NCI-H146 treated with DMSO at 0.1 percent for 48 hours (cell line): ENCODE results near the gene DTNA.

Experiments used
- DNase-seq: peaks from one replicate; lab custom pipeline; 2025; ENCODE audit not compliant: unreplicated experiment; lab: John Stamatoyannopoulos, UW

DTNA gene

GRCh38 chr18:34847408-34847807 lies 137.3 kb downstream of the DTNA start:
- DNase-seq = no peak

- DNase-seq = no peak
Observed at GRCh38 chr18:34848156-34848555, 138.1 kb downstream of the DTNA start.

- no peak for DNase-seq
Observed at GRCh38 chr18:34848695-34849094, 138.6 kb downstream of the DTNA start.

- DNase-seq = no peak
Observed at GRCh38 chr18:34857320-34857719, 147.2 kb downstream of the DTNA start.

- no peak for DNase-seq
Observed at GRCh38 chr18:34858188-34858587, 148.1 kb downstream of the DTNA start.

- no peak for DNase-seq
Observed at GRCh38 chr18:34859496-34859895, 149.4 kb downstream of the DTNA start.

GRCh38 chr18:34862561-34862960 lies 152.5 kb downstream of the DTNA start:
- DNase-seq = no peak

GRCh38 chr18:34863702-34864101 lies 153.6 kb downstream of the DTNA start:
- no peak for DNase-seq

GRCh38 chr18:34864836-34865497 lies 154.9 kb downstream of the DTNA start:
- DNase-seq = no peak

- no peak for DNase-seq
Observed at GRCh38 chr18:34866310-34866709, 156.2 kb downstream of the DTNA start.

GRCh38 chr18:34866739-34867138 lies 156.6 kb downstream of the DTNA start:
- no peak for DNase-seq

GRCh38 chr18:34867520-34867919 lies 157.4 kb downstream of the DTNA start:
- no peak for DNase-seq

GRCh38 chr18:34870555-34871310 lies 160.6 kb downstream of the DTNA start:
- DNase-seq = no peak

- no peak for DNase-seq
Observed at GRCh38 chr18:34871435-34871834, 161.3 kb downstream of the DTNA start.

- DNase-seq = no peak
Observed at GRCh38 chr18:34872066-34872465, 162.0 kb downstream of the DTNA start.

GRCh38 chr18:34873986-34874580 lies 164.0 kb downstream of the DTNA start:
- no peak for DNase-seq

GRCh38 chr18:34875150-34875549 lies 165.1 kb downstream of the DTNA start:
- no peak for DNase-seq

GRCh38 chr18:34880403-34880802 lies 170.3 kb downstream of the DTNA start:
- DNase-seq = no peak

GRCh38 chr18:34880882-34881834 lies 171.1 kb downstream of the DTNA start:
- DNase-seq = no peak

GRCh38 chr18:34884436-34884835 lies 174.3 kb downstream of the DTNA start:
- DNase-seq = no peak

GRCh38 chr18:34886177-34886576 lies 176.1 kb downstream of the DTNA start:
- no peak for DNase-seq
